HepG2 (cell line): Measurements from ENCODE around the gene ADGRL3. TPM values are rescaled to one million over a fixed set of nuclear protein-coding genes. Genes with fewer than 3 reads are reported as not detected.

Experiments
- ATAC-seq: fragments of 200-7000 bp; cut with Tn5 transposase; 3 replicates; pipeline ENCODE4 v1.9.1; 2020; ENCODE audit warnings: mild to moderate bottlenecking, moderate library complexity
- BruUV-seq: library from RNA; stranded (reverse); fragments of 400-500 nt; replicated peaks from 2 replicates; lab custom pipeline; 2021; lab: Mats Ljungman, UMichigan
- CTCF ChIA-PET: fragments of 300-600 bp; formaldehyde crosslinking; extraction: SDS; loops from one replicate; lab custom pipeline; 2021; ENCODE audit warnings: low total read pairs, inconsistent platforms, low intra/inter-chr PET ratio; lab: Yijun Ruan, JAX
- POLR2A ChIA-PET: fragments of 350-600 bp; sonication (Branson Sonifier 250); formaldehyde crosslinking; loops from one replicate; lab custom pipeline; 2020; ENCODE audit warnings: antibody characterized with exemption, inconsistent platforms; lab: Yijun Ruan, JAX
- DNase-seq: peaks from one replicate; pipeline ENCODE4 v3.0.0-alpha.2; 2015; ENCODE audit warnings: low spot score
- FAIRE-seq: peaks from 3 replicates; lab custom pipeline; 2011; peaks lifted over from hg19 to GRCh38; lab: Jason Lieb, UNC
- H2AFZ ChIP-seq: one replicate; pipeline ENCODE4 v1.6.1; 2011; ENCODE audit warnings: low read length, inconsistent platforms
- H3K27ac ChIP-seq: fragments of 300-600 bp; 3 replicates; pipeline ENCODE4 v1.8.0; 2011; ENCODE audit warnings: mixed run types, mild to moderate bottlenecking, mixed read lengths, low read length, inconsistent platforms; ENCODE audit not compliant: insufficient read depth; ENCODE audit errors: extremely low read length
- H3K27me3 ChIP-seq, 2 experiments: fragments of 200-600 bp in 1 of 2; 2 replicates in 1 of 2; 3 replicates in 1 of 2; pipeline versions ENCODE4 v1.6.0 to v1.8.0; 2011; ENCODE audit warnings: low read length in 2 of 2, mild to moderate bottlenecking in 2 of 2, moderate library complexity in 2 of 2, inconsistent platforms in 1 of 2; ENCODE audit not compliant: insufficient read depth in 2 of 2, control insufficient read depth in 1 of 2
- H3K36me3 ChIP-seq, 2 experiments: fragments of 200-600 bp in 1 of 2; replicated peaks in 1 of 2; 2 replicates in 1 of 2; 3 replicates in 1 of 2; pipeline versions ENCODE4 v1.5.1 to v1.8.0; 2011; ENCODE audit warnings: low read length in 2 of 2, inconsistent platforms in 1 of 2; ENCODE audit not compliant: insufficient read depth in 2 of 2, control insufficient read depth in 1 of 2
- H3K4me1 ChIP-seq: 2 replicates; pipeline ENCODE4 v1.5.1; 2012; ENCODE audit warnings: low read length, inconsistent platforms; ENCODE audit not compliant: insufficient read depth
- H3K4me2 ChIP-seq: 2 replicates; pipeline ENCODE4 v1.6.0; 2011; ENCODE audit warnings: low read depth, low read length, inconsistent platforms
- H3K4me3 ChIP-seq, 3 experiments: fragments of 200-600 bp in 1 of 3; sonication (generic), shearing (Covaris generic) in 1 of 3; replicated peaks in 1 of 3; 2 replicates each; pipeline ENCODE4 v1.5.1; 2011 to 2016; ENCODE audit warnings: low read length in 3 of 3, inconsistent platforms in 2 of 3, low read depth in 2 of 3, mild to moderate bottlenecking in 2 of 3, control low read depth in 1 of 3, mixed read lengths in 1 of 3; ENCODE audit not compliant: insufficient read depth in 1 of 3
- H3K79me2 ChIP-seq: one replicate; pipeline ENCODE4 v1.6.1; 2011; ENCODE audit warnings: low read length, inconsistent platforms; ENCODE audit not compliant: insufficient read depth
- H3K9ac ChIP-seq: 2 replicates; pipeline ENCODE4 v1.6.0; 2011; ENCODE audit warnings: mild to moderate bottlenecking, low read depth, low read length, inconsistent platforms; ENCODE audit not compliant: insufficient read depth
- H3K9me3 ChIP-seq: 2 replicates; pipeline ENCODE4 v1.5.1; 2012; ENCODE audit warnings: mild to moderate bottlenecking, low read length
- H4K20me1 ChIP-seq: 2 replicates; pipeline ENCODE4 v1.6.0; 2011; ENCODE audit warnings: inconsistent platforms, mild to moderate bottlenecking, low read length, moderate library complexity; ENCODE audit not compliant: insufficient read depth
- HOXA7 ChIP-seq: sonication (generic); formaldehyde crosslinking; IDR thresholded peaks from 2 replicates; pipeline ENCODE4 v1.8.1; 2022; ENCODE audit warnings: mild to moderate bottlenecking, missing genetic modification reagents, moderate library complexity
- NFE2L2 ChIP-seq: fragments of 150-350 bp; IDR thresholded peaks from 2 replicates; pipeline ENCODE4 v1.6.1; 2014; ENCODE audit warnings: low read length
- NFIC ChIP-seq: IDR thresholded peaks from 2 replicates; pipeline ENCODE4 v1.6.1; 2012; ENCODE audit warnings: mild to moderate bottlenecking, low read length, inconsistent platforms
- SIX4 ChIP-seq: sonication (generic); formaldehyde crosslinking; IDR thresholded peaks from 2 replicates; pipeline ENCODE4 v1.4.0; 2020; ENCODE audit warnings: missing genetic modification reagents
- USF2 ChIP-seq, 2 experiments: sonication (generic) in 1 of 2; formaldehyde crosslinking in 1 of 2; IDR thresholded peaks; 2 replicates each; pipeline versions ENCODE4 v1.5.1 to v1.6.1; 2011 to 2020; ENCODE audit warnings: borderline replicate concordance in 1 of 2, low read depth in 1 of 2, low read length in 1 of 2, mild to moderate bottlenecking in 1 of 2, missing genetic modification reagents in 1 of 2, moderate library complexity in 1 of 2
- ZBTB49 ChIP-seq: sonication (generic); formaldehyde crosslinking; IDR thresholded peaks from 2 replicates; pipeline ENCODE4 v1.4.0; 2020; ENCODE audit warnings: missing genetic modification reagents, borderline replicate concordance
- ZNF318 ChIP-seq: sonication (generic); formaldehyde crosslinking; IDR thresholded peaks from 2 replicates; pipeline ENCODE4 v1.4.0; 2020; ENCODE audit warnings: mild to moderate bottlenecking, missing genetic modification reagents
- ZNF572 ChIP-seq: sonication (generic); formaldehyde crosslinking; IDR thresholded peaks from 2 replicates; pipeline ENCODE4 v1.5.1; 2020; ENCODE audit warnings: mild to moderate bottlenecking, missing genetic modification reagents
- ZNF746 ChIP-seq: sonication (generic); formaldehyde crosslinking; IDR thresholded peaks from 2 replicates; pipeline ENCODE4 v1.8.0; 2022; ENCODE audit warnings: mild to moderate bottlenecking, missing genetic modification reagents
- WGBS: methylation state at CpG from one replicate; pipeline ENCODE4 v1.1.6; 2017; ENCODE audit warnings: low lambda C conversion rate; 5-methylcytosine and 5-hydroxymethylcytosine counted together
- in situ Hi-C: cut with HindIII; loops from 2 replicates; pipeline ENCODE4 v1.10.0; 2017; ENCODE audit warnings: low pct_unique_long_range_greater_than_20kb; ENCODE audit not compliant: extremely low pct_ligation_motif_present
- intact Hi-C: fragments of 100-400 bp; cut with micrococcal nuclease; formaldehyde crosslinking; loops from one replicate; pipeline ENCODE4 v1.10.0; 2022; ENCODE audit not compliant: unreplicated experiment
- polyA plus RNA-seq, 8 experiments: library from polyadenylated mRNA; depleted of rRNA in 3 of 8; stranded (reverse) in 7 of 8; unstranded in 1 of 8; fragments of >200 nt; fragmentation: Illumina TruSeq in 4 of 8; extraction: Trizol in 4 of 8; gene quantifications; 2 replicates each; pipeline versions ENCODE4 v1.2.1 to v1.2.3, GENCODE V29; 2011 to 2016; ENCODE audit warnings: low read depth in 4 of 8, missing spikeins in 1 of 8, mixed read lengths in 1 of 8; ENCODE audit not compliant: insufficient read depth in 1 of 8
- total RNA-seq, 5 experiments: library from RNA; depleted of rRNA; stranded (reverse); fragments of >200 nt; fragmentation: Illumina TruSeq; extraction: Trizol; gene quantifications; 2 replicates each; pipeline ENCODE4 v1.2.3, GENCODE V29; 2016; ENCODE audit warnings: low read depth in 1 of 5

Gene ADGRL3
- total and polyA plus RNA-seq, 2 of the 13 experiments (the other 11 are each of a cell fraction or from before 2014, with no cell fraction given): 0.04 to 0.05 TPM

- TF ChIP-seq ZNF318: no peak
- TF ChIP-seq, all 625 proteins: peak for 2
These were observed at the start of gene ADGRL3 (continued) for GRCh38 chr4:61200187-61200915.

GRCh38 chr4:61152433-61152832 is 47.7 kb upstream of the ADGRL3 start:
- no peak for FAIRE-seq
- H4K20me1 ChIP-seq: no peaks in the 10 kb centered on the region
- ChIA-PET POLR2A (no interaction called here), CTCF (no interaction called here)
- H3K27ac ChIP-seq: no peak overlapping the region
- no TSS peak for BruUV-seq
- no peak overlapping the region for H3K4me2 ChIP-seq
- in situ Hi-C loops: no loop called here
- WGBS: under 1% methylated on average over 4 of the region's 4 CpGs
- no peaks in the 10 kb centered on the region for H3K36me3 ChIP-seq
- H3K4me3 ChIP-seq: no peak overlapping the region
- no peak for DNase-seq
- no peak overlapping the region for H2AFZ ChIP-seq
- no peak for ATAC-seq
- no peaks in the 10 kb centered on the region for H3K27me3 ChIP-seq
- no peak overlapping the region for H3K9ac ChIP-seq
- H3K79me2 ChIP-seq: no peaks in the 10 kb centered on the region
- intact Hi-C loops: no loop called here
- no peaks in the 10 kb centered on the region for H3K9me3 ChIP-seq
- no peaks in the 10 kb centered on the region for H3K4me1 ChIP-seq
- TF ChIP-seq ZNF572 (CRISPR knock-in tag) (no peak), NFE2L2 (no peak), ZBTB49 (CRISPR knock-in tag) (no peak), ZNF746 (CRISPR knock-in tag) (no peak), USF2 (IDR thresholded peaks at IDR 0.05; ENCODE audit: low read depth, low read length) (no peak), USF2 (CRISPR knock-in tag; IDR thresholded peaks at IDR 0.05; ENCODE audit: borderline replicate concordance) (no peak), HOXA7 (CRISPR knock-in tag) (no peak), SIX4 (no peak), NFIC (no peak)
